Activated naive CD8-positive, alpha-beta T cell treated with anti-CD3 and anti-CD28 coated beads, Interleukin-2, amount 10 ng/mL, durations not matched to agents 7 days and 5 days (primary cell): Measurements from ENCODE around the gene TSPEAR. TPM values are rescaled to one million over a fixed set of nuclear protein-coding genes. Genes with fewer than 3 reads are reported as not detected.
A peak's percentile ranks its signal among the peaks of the same experiment; 100 is the strongest.
"Not testable (repeated sequence)": the region's sequence is repeated elsewhere in the genome, so short reads cannot be mapped to it uniquely, and the experiment has no call there.

ENCODE experiments used
- ATAC-seq: fragments of 150-1000 bp; cut with Tn5 transposase; one replicate; pipeline ENCODE4 v1.10.0; 2021; ENCODE audit warnings: low read depth, moderate library complexity
- POLR2A ChIA-PET: fragments of 350-600 bp; sonication (Branson Sonifier 250); formaldehyde crosslinking; loops from one replicate; lab custom pipeline; 2021; ENCODE audit warnings: antibody characterized with exemption; lab: Charles Lee
- DNase-seq: peaks from one replicate; pipeline ENCODE4 v3.0.0; 2021
- H3K27ac Mint-ChIP-seq: one replicate; pipeline ENCODE4 v1.8.0; 2022; ENCODE audit warnings: mild to moderate bottlenecking, mixed read lengths
- H3K27me3 Mint-ChIP-seq: one replicate; pipeline ENCODE4 v1.8.0; 2022; ENCODE audit warnings: mild to moderate bottlenecking, moderate library complexity, mixed read lengths
- H3K36me3 Mint-ChIP-seq: one replicate; pipeline ENCODE4 v1.8.0; 2021; ENCODE audit warnings: mild to moderate bottlenecking, mixed read lengths
- H3K4me1 Mint-ChIP-seq: one replicate; pipeline ENCODE4 v1.8.0; 2021; ENCODE audit warnings: mixed read lengths
- H3K4me3 Mint-ChIP-seq: one replicate; pipeline ENCODE4 v1.8.0; 2022; ENCODE audit warnings: mild to moderate bottlenecking, moderate library complexity, mixed read lengths
- H3K9me3 Mint-ChIP-seq: one replicate; pipeline ENCODE4 v1.8.0; 2021; ENCODE audit warnings: mixed read lengths
- total RNA-seq, 2 experiments: library from RNA; stranded (reverse); gene quantifications; one replicate each; pipeline ENCODE4 v1.2.3, GENCODE V29; 2021

TSPEAR gene
- total RNA-seq, 2 experiments from 2014 or later, result not detected

DNA sequence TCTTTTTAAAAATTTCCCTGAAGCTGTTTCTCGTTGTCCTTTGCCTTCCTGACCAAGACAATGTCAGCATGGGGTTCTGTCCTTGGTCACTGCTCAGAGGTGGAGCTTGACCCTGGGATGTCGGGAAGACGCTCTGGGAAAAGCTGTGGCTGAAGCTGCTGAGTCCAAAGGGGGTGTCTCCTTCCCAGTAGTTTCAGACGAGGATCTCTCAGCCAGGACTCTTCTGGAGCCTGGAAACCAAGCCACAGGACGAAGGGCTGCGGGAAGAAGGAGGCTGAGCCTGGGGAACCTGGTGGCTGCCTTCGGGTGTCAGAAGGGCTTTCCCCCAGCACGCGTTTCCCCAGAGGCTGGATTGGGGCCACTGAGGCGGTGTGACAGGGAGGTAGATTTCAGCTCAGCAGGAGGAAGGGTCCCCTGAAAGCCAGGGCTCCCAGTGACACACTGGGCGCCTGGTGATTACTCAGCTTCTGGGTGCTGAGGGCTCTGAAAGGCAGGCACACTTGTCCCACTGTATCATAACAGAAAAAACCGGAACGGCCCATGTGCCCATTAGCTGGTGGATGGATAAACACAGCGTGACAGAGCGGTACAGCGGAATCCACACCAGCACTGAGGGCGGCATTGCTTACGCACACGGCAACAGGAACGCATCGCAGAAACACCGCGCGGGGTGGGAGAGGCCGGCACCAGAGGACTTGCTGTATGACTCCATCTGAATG is 24.4 kb downstream of the TSPEAR start:
- Mint-ChIP-seq H3K4me1 (peaks cover 5% of the 10 kb centered on the region), H3K4me3 (no peak overlapping the region), H3K27me3 (peaks cover 5% of the 10 kb centered on the region), H3K36me3 (no peaks in the 10 kb centered on the region), H3K27ac (peak overlapping the region; percentile 12), H3K9me3 (peaks cover 1% of the 10 kb centered on the region)
- no peak for ATAC-seq
- no peak for DNase-seq
- POLR2A ChIA-PET, result no interaction called here

- ATAC-seq, result no peak
- Mint-ChIP-seq H3K4me1 (peaks cover 5% of the 10 kb centered on the region), H3K27me3 (peaks cover 6% of the 10 kb centered on the region), H3K4me3 (no peak overlapping the region), H3K27ac (no peak overlapping the region), H3K36me3 (no peaks in the 10 kb centered on the region), H3K9me3 (peaks cover 1% of the 10 kb centered on the region)
- no peak for DNase-seq
- POLR2A ChIA-PET, result no interaction called here
These were observed 25.2 kb downstream of the TSPEAR start for GRCh38 chr21:44686000-44686781.

DNA sequence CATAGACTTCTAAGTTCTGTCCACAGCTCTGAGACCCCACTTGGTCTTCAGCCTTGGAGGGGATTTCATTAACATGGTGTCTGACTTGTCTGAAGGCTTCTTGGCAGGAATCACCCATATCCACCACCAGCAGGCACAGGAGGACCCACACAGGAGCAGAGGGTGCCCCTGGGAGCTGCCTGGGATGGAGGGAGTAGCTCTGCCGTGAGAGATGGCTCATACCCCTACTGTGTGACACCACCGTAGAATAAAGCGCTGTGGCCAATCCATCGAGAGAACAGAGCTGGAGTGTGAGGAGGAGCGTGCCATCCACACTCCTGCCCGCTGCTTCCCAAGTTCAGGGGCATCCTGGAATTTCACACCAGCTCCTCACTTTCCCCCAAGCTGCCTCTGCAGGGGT is 26.3 kb downstream of the TSPEAR start:
- H3K27me3 Mint-ChIP-seq, DNase-seq, H3K27ac Mint-ChIP-seq, ATAC-seq, POLR2A ChIA-PET, H3K4me3 Mint-ChIP-seq, H3K36me3 Mint-ChIP-seq, H3K9me3 Mint-ChIP-seq, H3K4me1 Mint-ChIP-seq: not testable (repeated sequence)

DNA sequence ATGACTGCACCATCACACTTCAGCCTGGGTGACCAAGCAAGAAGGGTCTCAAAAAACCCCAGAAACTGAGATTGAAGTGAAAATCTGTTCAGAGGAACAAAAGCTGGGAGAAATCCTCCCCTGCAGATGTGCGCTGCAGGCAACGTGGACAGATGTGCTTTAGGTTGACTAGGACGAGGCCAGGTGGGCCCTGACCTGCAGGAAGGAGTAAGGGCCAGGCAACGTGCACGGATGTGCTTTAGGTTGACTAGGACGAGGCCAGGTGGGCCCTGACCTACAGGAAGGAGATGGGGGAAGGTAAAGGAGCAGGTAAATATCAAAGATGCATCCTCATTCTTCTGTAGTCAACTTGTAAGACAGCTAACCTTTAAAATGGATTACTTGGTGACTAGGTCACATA is 26.9 kb downstream of the TSPEAR start:
- POLR2A ChIA-PET, result no interaction called here
- no peaks in the 10 kb centered on the region for H3K36me3 Mint-ChIP-seq
- no peak overlapping the region for H3K4me3 Mint-ChIP-seq
- H3K4me1 Mint-ChIP-seq, result peaks cover 5% of the 10 kb centered on the region
- no peak for DNase-seq
- H3K9me3 Mint-ChIP-seq, result no peaks in the 10 kb centered on the region
- ATAC-seq, result no peak
- H3K27ac Mint-ChIP-seq, result no peak overlapping the region
- H3K27me3 Mint-ChIP-seq, result peaks cover 11% of the 10 kb centered on the region

DNA sequence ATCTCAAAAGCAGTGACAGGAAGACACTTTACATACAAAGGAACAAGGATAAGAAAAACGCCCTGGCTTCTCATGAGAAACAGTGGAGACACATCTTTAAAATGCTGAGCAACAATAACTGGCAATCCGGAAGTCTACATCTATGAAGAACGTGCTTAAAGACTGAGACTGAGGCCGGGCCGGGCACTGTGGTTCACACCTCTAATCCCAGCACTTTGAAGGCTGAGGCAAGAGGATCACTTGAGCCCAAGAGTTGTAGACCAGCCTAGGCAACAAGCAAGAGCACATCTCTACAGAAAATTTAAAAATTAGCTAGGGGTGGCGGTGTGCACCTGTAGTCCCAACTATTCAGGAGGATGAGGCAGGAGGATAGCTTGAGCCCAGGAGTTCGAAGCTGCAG is 27.3 kb downstream of the TSPEAR start:
- no peak for DNase-seq
- H3K36me3 Mint-ChIP-seq, result no peaks in the 10 kb centered on the region
- H3K27me3 Mint-ChIP-seq, result peaks cover 12% of the 10 kb centered on the region
- H3K4me1 Mint-ChIP-seq, result peaks cover 5% of the 10 kb centered on the region
- H3K27ac Mint-ChIP-seq, result no peak overlapping the region
- H3K9me3 Mint-ChIP-seq, result no peaks in the 10 kb centered on the region
- POLR2A ChIA-PET, result no interaction called here
- no peak overlapping the region for H3K4me3 Mint-ChIP-seq
- ATAC-seq, result no peak

DNA sequence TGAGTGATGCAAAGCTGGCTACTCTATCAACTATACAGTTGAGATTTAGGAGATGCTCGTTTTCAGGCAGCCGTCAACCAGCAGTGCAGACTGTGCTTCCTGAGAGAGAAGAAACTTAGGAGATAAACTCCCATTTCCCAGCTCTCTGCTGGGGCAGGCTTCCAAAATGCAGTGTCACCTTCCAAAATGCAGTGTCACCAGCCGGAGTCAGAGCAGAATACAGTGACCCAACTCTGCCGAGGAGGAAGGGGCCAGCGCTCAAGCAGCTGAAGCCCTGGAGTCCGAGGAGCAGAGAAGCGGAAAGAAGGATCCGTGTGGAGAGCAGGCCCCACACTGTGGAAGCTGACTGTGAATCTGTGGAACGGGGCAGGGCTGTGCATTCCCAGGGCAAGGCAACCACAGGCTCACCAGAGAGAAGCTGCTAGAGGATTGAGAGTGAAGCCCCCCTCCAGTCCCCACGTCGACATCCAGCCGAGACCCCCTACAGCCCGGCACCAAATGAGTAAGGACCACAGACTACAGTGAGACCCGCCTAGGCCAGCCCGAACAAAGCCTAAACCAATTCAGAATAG is 28.7 kb downstream of the TSPEAR start:
- peaks cover 5% of the 10 kb centered on the region for H3K4me1 Mint-ChIP-seq
- H3K4me3 Mint-ChIP-seq, result no peak overlapping the region
- DNase-seq (no peak), ATAC-seq (no peak)
- no peaks in the 10 kb centered on the region for H3K36me3 Mint-ChIP-seq
- no peak overlapping the region for H3K27ac Mint-ChIP-seq
- H3K27me3 Mint-ChIP-seq, result peaks cover 12% of the 10 kb centered on the region
- POLR2A ChIA-PET, result no interaction called here
- H3K9me3 Mint-ChIP-seq, result no peaks in the 10 kb centered on the region

DNA sequence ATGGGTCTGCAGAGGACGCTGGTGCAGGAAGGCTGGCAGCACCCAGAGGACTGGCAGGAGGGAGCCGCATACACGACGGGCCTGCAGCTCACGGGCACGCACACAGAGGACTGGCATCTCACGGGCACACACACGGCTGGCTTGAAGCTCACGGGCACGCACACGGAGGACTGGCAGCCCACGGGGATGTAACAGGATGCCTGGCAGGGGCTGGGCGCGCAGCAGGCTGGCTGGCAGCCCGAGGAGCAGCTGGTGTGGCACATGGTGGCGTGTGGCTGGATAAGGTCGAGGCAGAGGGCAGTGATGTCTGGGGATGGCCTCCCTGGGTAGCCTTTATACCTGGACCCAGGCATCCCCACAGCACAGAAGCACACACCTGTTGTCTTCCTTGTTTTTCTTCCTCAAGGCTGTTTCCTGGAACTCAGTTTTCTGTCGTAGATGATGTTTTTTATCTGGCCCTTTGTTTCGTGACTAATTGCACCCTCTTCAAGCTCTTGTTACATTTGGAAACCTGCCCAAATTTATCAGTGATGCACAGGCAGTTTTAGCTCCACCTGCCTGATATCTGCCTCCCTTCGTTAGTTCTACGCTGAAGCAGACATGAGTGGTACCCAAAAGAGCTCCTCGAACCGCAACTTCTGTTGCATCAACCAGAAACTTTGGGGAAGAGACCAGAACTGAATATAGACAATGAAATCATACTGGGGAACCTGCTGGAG is 29.4 kb downstream of the TSPEAR start, which contains the start of gene KRTAP12-1:
Gene KRTAP12-1 (minus strand): TSS at position 303 of the 719 bp plus-strand sequence. CDS start 40 bp downstream, at position 263.
- ATAC-seq (no peak), DNase-seq (no peak)
- H3K27me3 Mint-ChIP-seq, result peaks cover 12% of the 10 kb centered on the region
- H3K27ac Mint-ChIP-seq, result no peak within 1 kb of the TSS
- H3K36me3 Mint-ChIP-seq, result no peaks in the 10 kb centered on the region
- H3K4me3 Mint-ChIP-seq, result no peak within 1 kb of the TSS
- no peaks in the 10 kb centered on the region for H3K9me3 Mint-ChIP-seq
- POLR2A ChIA-PET, result interaction anchor here (0.9 kb wide), 1 partner anchor 63 kb away, joined by 3 read pairs; no protein-coding TSS in a partner anchor
- peaks cover 5% of the 10 kb centered on the region for H3K4me1 Mint-ChIP-seq

DNA sequence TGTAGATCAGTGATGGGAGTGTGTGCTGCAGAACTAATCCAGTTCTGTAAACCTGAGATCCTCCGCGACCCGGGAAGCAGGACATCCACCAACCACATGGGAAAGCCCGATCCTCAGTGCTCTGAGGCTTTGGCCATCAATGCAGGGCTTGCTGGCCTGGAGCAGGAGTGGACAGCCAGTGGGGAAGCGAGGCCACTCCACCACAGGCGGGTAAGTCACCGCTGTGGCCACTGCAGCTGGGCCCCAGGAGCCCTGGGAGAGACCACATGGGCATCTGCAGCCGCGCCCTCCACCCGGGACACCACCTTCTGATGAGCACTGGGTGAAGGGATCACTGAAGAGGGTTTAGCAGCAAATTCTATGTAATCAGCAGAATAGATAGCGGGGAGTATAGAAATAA is 30.2 kb downstream of the TSPEAR start:
- Mint-ChIP-seq H3K36me3 (no peaks in the 10 kb centered on the region), H3K9me3 (no peaks in the 10 kb centered on the region), H3K27me3 (peaks cover 12% of the 10 kb centered on the region), H3K27ac (no peak overlapping the region), H3K4me3 (no peak overlapping the region), H3K4me1 (peaks cover 3% of the 10 kb centered on the region)
- POLR2A ChIA-PET, result interaction anchor here (0.9 kb wide), 1 partner anchor 62 kb away, joined by 3 read pairs; no protein-coding TSS in a partner anchor
- DNase-seq (no peak), ATAC-seq (no peak)

DNA sequence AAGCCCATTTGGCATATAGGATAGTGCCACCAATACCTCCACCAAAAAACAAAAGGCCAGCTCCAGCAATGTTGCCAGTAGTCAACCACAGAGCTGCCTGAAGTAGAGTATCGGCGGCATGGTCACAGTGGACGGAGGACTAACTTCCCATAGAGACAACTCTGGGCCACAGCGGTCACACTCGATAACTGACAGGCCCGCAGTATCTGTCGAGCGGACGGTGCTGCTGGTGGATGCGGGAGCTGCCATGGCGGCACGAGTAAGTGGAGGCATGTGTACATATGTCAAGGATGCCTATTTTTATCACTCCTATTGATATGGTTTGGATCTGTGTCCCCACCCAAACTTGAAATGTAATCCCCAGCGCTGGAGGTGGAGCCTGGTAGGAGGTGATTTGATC is 33.5 kb downstream of the TSPEAR start:
- no peak for ATAC-seq
- POLR2A ChIA-PET, result no interaction called here

DNA sequence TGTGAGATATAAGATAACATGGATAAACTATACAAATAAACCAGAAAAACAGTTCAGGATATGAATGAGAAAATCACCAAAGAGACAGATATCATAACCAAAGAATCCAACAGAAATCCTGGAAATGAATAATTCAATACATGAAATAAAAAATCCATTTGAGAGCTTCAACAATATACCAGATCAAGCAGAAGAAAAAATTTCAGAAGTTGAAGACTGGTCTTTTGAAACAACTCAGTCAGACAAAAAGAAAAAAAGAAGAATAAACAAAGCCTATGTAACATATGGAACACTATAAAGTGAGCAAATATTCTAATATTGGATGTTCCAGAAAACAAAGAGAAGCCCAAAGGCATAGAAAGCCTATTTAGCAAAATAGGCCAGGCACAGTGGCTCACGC is 39.5 kb downstream of the TSPEAR start:
- Mint-ChIP-seq H3K27ac (no peak overlapping the region), H3K4me3 (no peak overlapping the region), H3K36me3 (peaks cover 2% of the 10 kb centered on the region), H3K9me3 (peaks cover 28% of the 10 kb centered on the region), H3K4me1 (no peaks in the 10 kb centered on the region), H3K27me3 (peaks cover 8% of the 10 kb centered on the region)
- ATAC-seq, result no peak
- DNase-seq, result no peak
- POLR2A ChIA-PET, result no interaction called here

More for the DNA sequence above, 33.5 kb downstream of the TSPEAR start:
- Mint-ChIP-seq H3K4me1 (no peaks in the 10 kb centered on the region), H3K27me3 (peaks cover 17% of the 10 kb centered on the region), H3K36me3 (peaks cover 1% of the 10 kb centered on the region), H3K27ac (no peak overlapping the region), H3K4me3 (no peak overlapping the region), H3K9me3 (peaks cover 11% of the 10 kb centered on the region)
- DNase-seq, result no peak

DNA sequence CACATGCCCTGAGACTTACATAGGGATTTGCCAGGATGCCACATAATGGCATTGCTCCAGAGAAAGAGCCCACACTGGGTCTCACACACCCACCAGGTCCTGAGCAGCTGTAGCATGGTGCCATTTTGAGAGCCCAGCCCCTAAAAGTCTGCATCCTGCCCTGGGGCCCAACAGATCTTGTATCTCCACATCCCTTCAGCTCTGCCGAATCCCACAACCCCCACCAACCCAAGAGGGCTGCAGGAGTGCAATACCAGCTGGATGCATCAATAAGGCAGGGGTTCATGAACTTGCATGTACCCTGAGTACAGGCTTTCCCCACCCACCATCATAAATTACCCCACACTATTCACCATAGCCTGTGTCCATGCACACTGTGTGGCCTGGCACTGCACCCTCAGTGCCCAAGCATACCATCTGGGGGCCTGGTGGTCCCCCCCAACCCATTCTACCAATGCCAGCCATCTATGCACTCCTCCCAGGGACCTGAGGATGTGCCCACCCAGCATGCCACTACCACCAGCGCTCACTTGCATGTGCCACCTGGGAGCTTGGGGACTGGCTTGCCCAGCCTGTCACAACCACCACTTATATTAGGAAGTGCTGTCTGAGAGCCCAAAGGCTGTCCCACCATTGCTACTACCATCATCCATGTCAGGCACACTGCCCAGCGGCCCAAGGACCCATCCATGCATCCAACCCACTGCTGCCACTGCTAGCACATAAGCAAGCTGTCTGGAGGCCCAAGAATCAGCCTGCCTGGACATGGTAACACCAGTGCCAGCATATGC is 40.5 kb downstream of the TSPEAR start:
- Mint-ChIP-seq H3K4me1 (no peaks in the 10 kb centered on the region), H3K9me3 (peaks cover 26% of the 10 kb centered on the region), H3K27me3 (peaks cover 6% of the 10 kb centered on the region), H3K4me3 (no peak overlapping the region), H3K27ac (no peak overlapping the region), H3K36me3 (peaks cover 2% of the 10 kb centered on the region)
- DNase-seq, result no peak
- no peak for ATAC-seq
- POLR2A ChIA-PET, result no interaction called here

- ATAC-seq (no peak), DNase-seq (no peak)
- peaks cover 16% of the 10 kb centered on the region for H3K9me3 Mint-ChIP-seq
- peaks cover 9% of the 10 kb centered on the region for H3K27me3 Mint-ChIP-seq
- H3K4me3 Mint-ChIP-seq, result no peak overlapping the region
- H3K36me3 Mint-ChIP-seq, result peaks cover 3% of the 10 kb centered on the region
- POLR2A ChIA-PET, result no interaction called here
- no peaks in the 10 kb centered on the region for H3K4me1 Mint-ChIP-seq
- H3K27ac Mint-ChIP-seq, result no peak overlapping the region
These were observed 43.8 kb downstream of the TSPEAR start for GRCh38 chr21:44667612-44668011.
